H1 (cell line): ENCODE data around the gene MPND. TPM values are rescaled to one million over a fixed set of nuclear protein-coding genes. Genes with fewer than 3 reads are reported as not detected.

Source experiments
- CHD1 ChIP-seq: IDR thresholded peaks from 2 replicates; pipeline ENCODE4 v1.6.1; 2012; ENCODE audit warnings: low read depth, low read length, improper control_type of control experiment
- SP1 ChIP-seq: IDR thresholded peaks from 2 replicates; pipeline ENCODE4 v1.6.1; 2011; ENCODE audit warnings: low read depth, low read length
- TEAD4 ChIP-seq: IDR thresholded peaks from 2 replicates; pipeline ENCODE4 v1.6.1; 2012; ENCODE audit warnings: low read depth, low read length, inconsistent platforms, mixed read lengths
- polyA plus RNA-seq, 7 experiments: library from polyadenylated mRNA; depleted of rRNA in 3 of 7; stranded (reverse) in 5 of 7; unstranded in 2 of 7; fragments of >200 nt in 5 of 7; fragments of 200-250 nt in 2 of 7; gene quantifications; 1 replicate in 5 of 7; 2 replicates in 1 of 7; 4 replicates in 1 of 7; pipeline versions ENCODE4 v1.2.1 to v1.2.3, GENCODE V29; 2011 to 2013; ENCODE audit warnings: missing spikeins in 2 of 7, mixed read lengths in 2 of 7
- total RNA-seq: library from RNA; stranded (reverse); fragmentation: NEBNext Ultra II Directional; extraction: Animal tissue kit (Norgen Biotek cat#: 25700); gene quantifications from 2 replicates; pipeline ENCODE4 v1.2.1, GENCODE V29; 2021
- TF ChIP-seq, protein P1 (sequence below), 3 experiments: IDR thresholded peaks; 1 replicate in 2 of 3; 2 replicates in 1 of 3; pipeline versions ENCODE4 v1.5.1 to v1.6.1; 2011; ENCODE audit warnings: low read length in 3 of 3, mild to moderate bottlenecking in 3 of 3, inconsistent platforms in 2 of 3, low read depth in 1 of 3, moderate library complexity in 1 of 3; ENCODE audit not compliant: insufficient read depth in 1 of 3; ENCODE audit errors: control extremely low read depth in 1 of 3

Gene MPND
- total and polyA plus RNA-seq, 2 of the 8 experiments (the other 6 are each of a cell fraction or from before 2014, with no cell fraction given) = 22.9 to 27.7 TPM

DNA sequence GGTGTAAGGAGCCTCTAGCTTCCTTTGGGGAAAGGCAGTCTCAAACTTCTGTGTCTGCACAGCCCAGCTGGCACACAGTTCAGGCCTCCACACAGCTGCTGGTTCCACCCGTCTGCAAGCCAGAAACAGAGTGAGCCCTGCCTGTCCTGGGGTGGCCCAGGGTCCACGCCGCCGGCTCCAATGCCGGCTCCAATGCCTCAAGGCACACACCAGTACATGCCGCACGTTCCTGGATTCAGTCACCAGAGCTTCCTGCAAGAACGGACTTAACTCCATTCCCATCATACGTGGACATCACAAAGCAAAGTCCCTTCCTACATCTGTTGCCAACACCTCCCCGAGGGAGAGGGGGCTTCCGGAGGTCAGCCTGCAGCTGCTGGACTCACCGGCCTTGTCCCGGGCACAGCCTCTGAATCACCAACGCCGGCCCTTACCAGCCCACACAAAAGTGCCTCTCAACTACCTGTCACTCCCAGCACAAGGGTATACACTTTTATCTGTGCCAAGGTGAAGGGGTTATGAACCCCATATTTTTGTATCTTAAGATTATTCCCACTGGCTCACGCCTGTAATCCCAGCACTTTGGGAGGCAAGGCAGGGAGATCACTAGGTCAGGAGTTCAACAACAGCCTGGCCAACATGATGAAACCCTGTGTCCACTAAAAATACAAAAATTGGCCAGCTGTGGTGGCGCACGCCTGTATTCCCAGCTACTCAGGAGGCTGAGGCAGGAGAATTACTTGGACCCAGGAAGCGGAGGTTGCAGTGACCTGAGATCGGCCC, 48.5 kb downstream of the MPND start (continued):
- TF ChIP-seq, protein P1, sequence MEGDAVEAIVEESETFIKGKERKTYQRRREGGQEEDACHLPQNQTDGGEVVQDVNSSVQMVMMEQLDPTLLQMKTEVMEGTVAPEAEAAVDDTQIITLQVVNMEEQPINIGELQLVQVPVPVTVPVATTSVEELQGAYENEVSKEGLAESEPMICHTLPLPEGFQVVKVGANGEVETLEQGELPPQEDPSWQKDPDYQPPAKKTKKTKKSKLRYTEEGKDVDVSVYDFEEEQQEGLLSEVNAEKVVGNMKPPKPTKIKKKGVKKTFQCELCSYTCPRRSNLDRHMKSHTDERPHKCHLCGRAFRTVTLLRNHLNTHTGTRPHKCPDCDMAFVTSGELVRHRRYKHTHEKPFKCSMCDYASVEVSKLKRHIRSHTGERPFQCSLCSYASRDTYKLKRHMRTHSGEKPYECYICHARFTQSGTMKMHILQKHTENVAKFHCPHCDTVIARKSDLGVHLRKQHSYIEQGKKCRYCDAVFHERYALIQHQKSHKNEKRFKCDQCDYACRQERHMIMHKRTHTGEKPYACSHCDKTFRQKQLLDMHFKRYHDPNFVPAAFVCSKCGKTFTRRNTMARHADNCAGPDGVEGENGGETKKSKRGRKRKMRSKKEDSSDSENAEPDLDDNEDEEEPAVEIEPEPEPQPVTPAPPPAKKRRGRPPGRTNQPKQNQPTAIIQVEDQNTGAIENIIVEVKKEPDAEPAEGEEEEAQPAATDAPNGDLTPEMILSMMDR (IDR thresholded peaks at IDR 0.05; ENCODE audit: control extremely low read depth in 1 of 3, insufficient read depth in 1 of 3, low read depth in 1 of 3, low read length in 3 of 3) = no peak
- no peak for TF ChIP-seq TEAD4
- no peak for TF ChIP-seq SP1
- no peak for TF ChIP-seq CHD1
